Aorta (tissue), 5 donors: ENCODE results near the gene ZFP90. TPM values are rescaled to one million over a fixed set of nuclear protein-coding genes. Genes with fewer than 3 reads are reported as not detected.
"Not testable (repeated sequence)": the region's sequence is repeated elsewhere in the genome, so short reads cannot be mapped to it uniquely, and the experiment has no call there.

Experiments used
- ATAC-seq: fragments of 200-7000 bp; cut with Tn5 transposase; one replicate; pipeline ENCODE4 v1.9.1; 2022; ENCODE audit warnings: moderate library complexity; ENCODE audit not compliant: low FRiP score
- DNase-seq, 2 donors: peaks; one replicate each; pipeline ENCODE4 v3.0.0-alpha.2; 2020
- H3K27ac ChIP-seq, 2 donors: one replicate each; pipeline ENCODE4 v1.5.1; 2013; ENCODE audit warnings: low read length in 2 of 2, mild to moderate bottlenecking in 2 of 2, moderate library complexity in 2 of 2, control low read depth in 1 of 2, inconsistent platforms in 1 of 2, low read depth in 1 of 2
- H3K27me3 ChIP-seq, 2 donors: one replicate each; pipeline ENCODE4 v1.6.1; 2013; ENCODE audit warnings: control low read depth in 1 of 2, low read length in 1 of 2, mild to moderate bottlenecking in 1 of 2, moderate library complexity in 1 of 2; ENCODE audit not compliant: insufficient read depth in 2 of 2, control insufficient read depth in 1 of 2
- H3K36me3 ChIP-seq, 2 donors: one replicate each; pipeline ENCODE4 v1.6.1; 2013; ENCODE audit warnings: control low read depth in 1 of 2, low read length in 1 of 2, mild to moderate bottlenecking in 1 of 2; ENCODE audit not compliant: insufficient read depth in 2 of 2, control insufficient read depth in 1 of 2
- H3K4me1 ChIP-seq, 2 donors: one replicate each; pipeline ENCODE4 v1.6.1; 2013; ENCODE audit warnings: low read length in 2 of 2, control low read depth in 1 of 2, mild to moderate bottlenecking in 1 of 2, moderate library complexity in 1 of 2; ENCODE audit not compliant: insufficient read depth in 2 of 2, control insufficient read depth in 1 of 2
- H3K4me3 ChIP-seq, 2 donors: one replicate each; pipeline ENCODE4 v1.5.1; 2013; ENCODE audit warnings: low read length in 2 of 2, control low read depth in 1 of 2, mild to moderate bottlenecking in 1 of 2
- H3K9me3 ChIP-seq: one replicate; pipeline ENCODE4 v1.6.1; 2013; ENCODE audit warnings: mild to moderate bottlenecking, low read length; ENCODE audit not compliant: control insufficient read depth
- WGBS, 2 donors: extraction: QIAGEN DNeasy Blood & Tissue Kit; methylation state at CpG; one replicate each; pipeline ENCODE4 v1.1.7; 2013; 5-methylcytosine and 5-hydroxymethylcytosine counted together
- intact Hi-C, 2 donors: fragments of 100-400 bp; cut with DNase I; formaldehyde crosslinking; loops; one replicate each; pipeline versions ENCODE4 v1.14.2 to v1.15.0; 2022
- polyA plus RNA-seq, 2 donors: library from polyadenylated mRNA; stranded (reverse); fragments of 200-250 nt; gene quantifications; one replicate each; pipeline ENCODE4 v1.2.3, GENCODE V29; 2013
- total RNA-seq, 2 donors: library from RNA; stranded (reverse); fragmentation: NEBNext Ultra II Directional; extraction: Animal tissue kit (Norgen Biotek cat#: 25700); gene quantifications; one replicate each; pipeline ENCODE4 v1.2.1, GENCODE V29; 2021
- donor health status: healthy with polysubstance abuse.
- donor health status: Bipolar disorder and iron deficiency.
- donor health status: DM: no; HTN: no; CAD: no.
- donor health status: DM: no; HTN: no; CAD: no.
- donor health status: DM: yes; HTN: yes; CAD: no.

The ZFP90 gene
- total and polyA plus RNA-seq, 4 donors = 7.9 to 31.0 (median 15.1) TPM

GRCh38 chr16:68494261-68494660, 44.8 kb upstream of the ZFP90 start:
- intact Hi-C loops, H3K27me3 ChIP-seq, H3K27ac ChIP-seq, H3K4me3 ChIP-seq, H3K9me3 ChIP-seq, H3K36me3 ChIP-seq, ATAC-seq, H3K4me1 ChIP-seq: not testable (repeated sequence)
- peak in 1 of 2 donors; percentile 3 for DNase-seq
- 91 to 93% methylated on average over 5 of the region's 5 CpGs for WGBS, 2 donors

- no peaks in the 10 kb centered on the region for H3K9me3 ChIP-seq
- no peaks in the 10 kb centered on the region for H3K36me3 ChIP-seq
- H3K4me1 ChIP-seq = no peaks in the 10 kb centered on the region
- intact Hi-C loops = no loop called here
- ATAC-seq (no peak), DNase-seq (no peak)
- no peaks in the 10 kb centered on the region for H3K27me3 ChIP-seq
- no peak overlapping the region for H3K27ac ChIP-seq
- H3K4me3 ChIP-seq = no peak overlapping the region
- 57 to 60% methylated on average over 8 of the region's 8 CpGs for WGBS, 2 donors
These were observed 42.4 kb upstream of the ZFP90 start for GRCh38 chr16:68496689-68497088.

- WGBS, 2 donors = 24 to 30% methylated on average over 5 of the region's 5 CpGs
- ATAC-seq (no peak), DNase-seq (no peak)
These were observed 40.1 kb upstream of the ZFP90 start for GRCh38 chr16:68499006-68499405.

GRCh38 chr16:68503334-68503733, 35.8 kb upstream of the ZFP90 start:
- H3K27me3 ChIP-seq = no peaks in the 10 kb centered on the region
- 77 to 82% methylated on average over 3 of the region's 3 CpGs for WGBS, 2 donors
- H3K36me3 ChIP-seq = no peaks in the 10 kb centered on the region
- no peak overlapping the region for H3K4me3 ChIP-seq
- intact Hi-C loops = no loop called here
- no peaks in the 10 kb centered on the region for H3K4me1 ChIP-seq
- H3K9me3 ChIP-seq = no peaks in the 10 kb centered on the region
- no peak overlapping the region for H3K27ac ChIP-seq
- DNase-seq (no peak), ATAC-seq (no peak)

More at GRCh38 chr16:68499006-68499405, 40.1 kb upstream of the ZFP90 start:
- Histone ChIP-seq H3K4me1 (no peaks in the 10 kb centered on the region), H3K9me3 (no peaks in the 10 kb centered on the region), H3K36me3 (no peaks in the 10 kb centered on the region), H3K4me3 (no peak overlapping the region), H3K27me3 (no peaks in the 10 kb centered on the region), H3K27ac (no peak overlapping the region)
- intact Hi-C loops = no loop called here

GRCh38 chr16:68504066-68504465, 35.0 kb upstream of the ZFP90 start:
- Histone ChIP-seq H3K27me3 (no peaks in the 10 kb centered on the region), H3K4me1 (no peaks in the 10 kb centered on the region), H3K36me3 (no peaks in the 10 kb centered on the region), H3K4me3 (no peak overlapping the region), H3K9me3 (no peaks in the 10 kb centered on the region), H3K27ac (no peak overlapping the region)
- no peak for ATAC-seq
- intact Hi-C loops = no loop called here
- DNase-seq = no peak
- 74 to 77% methylated on average over 7 of the region's 7 CpGs for WGBS, 2 donors

- Histone ChIP-seq H3K27ac (no peak overlapping the region), H3K27me3 (peaks cover 0 to 2% of the 10 kb centered on the region in 2 donors), H3K36me3 (no peaks in the 10 kb centered on the region), H3K4me1 (no peaks in the 10 kb centered on the region), H3K9me3 (no peaks in the 10 kb centered on the region), H3K4me3 (no peak overlapping the region)
- ATAC-seq = no peak
- WGBS, 2 donors = 61 to 62% methylated on average over 10 of the region's 10 CpGs
- intact Hi-C loops = no loop called here
- DNase-seq = peak in 1 of 2 donors; percentile 30
These were observed 32.6 kb upstream of the ZFP90 start for GRCh38 chr16:68506331-68507053.

GRCh38 chr16:68508013-68508412, 31.1 kb upstream of the ZFP90 start:
- H3K9me3 ChIP-seq = no peaks in the 10 kb centered on the region
- ATAC-seq = no peak
- DNase-seq = no peak
- H3K27me3 ChIP-seq = peaks cover 0 to 2% of the 10 kb centered on the region in 2 donors
- 69% methylated on average over 8 of the region's 8 CpGs for WGBS, 2 donors
- intact Hi-C loops = no loop called here
- no peaks in the 10 kb centered on the region for H3K4me1 ChIP-seq
- no peak overlapping the region for H3K4me3 ChIP-seq
- H3K27ac ChIP-seq = no peak overlapping the region
- no peaks in the 10 kb centered on the region for H3K36me3 ChIP-seq

GRCh38 chr16:68508641-68509240, 30.4 kb upstream of the ZFP90 start:
- H3K36me3 ChIP-seq = no peaks in the 10 kb centered on the region
- no peaks in the 10 kb centered on the region for H3K4me1 ChIP-seq
- H3K27ac ChIP-seq = no peak overlapping the region
- H3K27me3 ChIP-seq = peaks cover 0 to 2% of the 10 kb centered on the region in 2 donors
- WGBS, 2 donors = 75 to 76% methylated on average over 7 of the region's 7 CpGs
- ATAC-seq (no peak), DNase-seq (no peak)
- H3K4me3 ChIP-seq = no peak overlapping the region
- intact Hi-C loops = no loop called here
- H3K9me3 ChIP-seq = no peaks in the 10 kb centered on the region

- Histone ChIP-seq H3K27ac (no peak overlapping the region), H3K9me3 (no peaks in the 10 kb centered on the region), H3K27me3 (peaks cover 0 to 2% of the 10 kb centered on the region in 2 donors), H3K4me3 (no peak overlapping the region), H3K36me3 (no peaks in the 10 kb centered on the region), H3K4me1 (no peaks in the 10 kb centered on the region)
- intact Hi-C loops = no loop called here
- no peak for DNase-seq
- 83 to 89% methylated on average over 6 of the region's 6 CpGs for WGBS, 2 donors
- no peak for ATAC-seq
These were observed 29.7 kb upstream of the ZFP90 start for GRCh38 chr16:68509381-68509780.
